Measurements from ENCODE around the gene KPTN. TPM values are rescaled to one million over a fixed set of nuclear protein-coding genes. Genes with fewer than 3 reads are reported as not detected.
A peak's percentile ranks its signal among the peaks of the same experiment; 100 is the strongest.

The KPTN gene
- total RNA-seq, 1 donor = 4.0 TPM

GRCh38 chr19:47508721-47509120, 24.7 kb upstream of the KPTN start:
- Histone ChIP-seq H4K20me1 (ENCODE audit: insufficient read depth, low read length) (peaks cover 77% of the 10 kb centered on the region), H3K79me2 (ENCODE audit: insufficient read depth, low read length) (peaks cover 99% of the 10 kb centered on the region), H3K36me3 (ENCODE audit: insufficient read depth, low read length) (peaks cover 16% of the 10 kb centered on the region), H3K4me3 (ENCODE audit: insufficient read depth, low read length) (no peak overlapping the region), H3K4me2 (ENCODE audit: insufficient read depth, low read length) (no peak overlapping the region), H3K4me1 (ENCODE audit: insufficient read depth, low read length) (peaks cover 45% of the 10 kb centered on the region), H2AFZ (ENCODE audit: low read length) (no peak overlapping the region), H3K9me3 (ENCODE audit: low read depth, low read length) (no peaks in the 10 kb centered on the region), H3K27ac (ENCODE audit: low read depth, low read length) (no peak overlapping the region), H3K27me3 (ENCODE audit: insufficient read depth, low read length) (no peaks in the 10 kb centered on the region)
- no peak for DNase-seq (ENCODE audit: insufficient read length, low spot score, missing footprints)
- no peak for TF ChIP-seq CTCF (IDR thresholded peaks at IDR 0.05; ENCODE audit: extremely low read depth, low read depth, low read length)

GRCh38 chr19:47507924-47508553, 24.0 kb upstream of the KPTN start:
- peaks cover 23% of the 10 kb centered on the region for H3K36me3 ChIP-seq (ENCODE audit: insufficient read depth, low read length)

GRCh38 chr19:47507012-47507411, 23.0 kb upstream of the KPTN start:
- no peak for DNase-seq (ENCODE audit: insufficient read length, low spot score, missing footprints)
- H3K79me2 ChIP-seq (ENCODE audit: insufficient read depth, low read length) = peaks cover 97% of the 10 kb centered on the region
- H2AFZ ChIP-seq (ENCODE audit: low read length) = no peak overlapping the region
- peaks cover 70% of the 10 kb centered on the region for H4K20me1 ChIP-seq (ENCODE audit: insufficient read depth, low read length)
- H3K9me3 ChIP-seq (ENCODE audit: low read depth, low read length) = no peaks in the 10 kb centered on the region
- peaks cover 28% of the 10 kb centered on the region for H3K4me1 ChIP-seq (ENCODE audit: insufficient read depth, low read length)
- no peak overlapping the region for H3K27ac ChIP-seq (ENCODE audit: low read depth, low read length)
- peaks cover 32% of the 10 kb centered on the region for H3K36me3 ChIP-seq (ENCODE audit: insufficient read depth, low read length)
- no peak overlapping the region for H3K4me3 ChIP-seq (ENCODE audit: insufficient read depth, low read length)
- TF ChIP-seq CTCF (IDR thresholded peaks at IDR 0.05; ENCODE audit: extremely low read depth, low read depth, low read length) = no peak
- H3K4me2 ChIP-seq (ENCODE audit: insufficient read depth, low read length) = no peak overlapping the region
- no peaks in the 10 kb centered on the region for H3K27me3 ChIP-seq (ENCODE audit: insufficient read depth, low read length)

More at GRCh38 chr19:47507924-47508553, 24.0 kb upstream of the KPTN start:
- peak; percentile 36 for DNase-seq (ENCODE audit: insufficient read length, low spot score, missing footprints)
- H3K79me2 ChIP-seq (ENCODE audit: insufficient read depth, low read length) = peaks cover 99% of the 10 kb centered on the region
- H4K20me1 ChIP-seq (ENCODE audit: insufficient read depth, low read length) = peaks cover 73% of the 10 kb centered on the region
- no peak for TF ChIP-seq CTCF (IDR thresholded peaks at IDR 0.05; ENCODE audit: extremely low read depth, low read depth, low read length)
- no peaks in the 10 kb centered on the region for H3K9me3 ChIP-seq (ENCODE audit: low read depth, low read length)
- no peak overlapping the region for H2AFZ ChIP-seq (ENCODE audit: low read length)
- no peak overlapping the region for H3K4me2 ChIP-seq (ENCODE audit: insufficient read depth, low read length)
- H3K4me1 ChIP-seq (ENCODE audit: insufficient read depth, low read length) = peaks cover 38% of the 10 kb centered on the region
- H3K27ac ChIP-seq (ENCODE audit: low read depth, low read length) = no peak overlapping the region
- no peaks in the 10 kb centered on the region for H3K27me3 ChIP-seq (ENCODE audit: insufficient read depth, low read length)
- no peak overlapping the region for H3K4me3 ChIP-seq (ENCODE audit: insufficient read depth, low read length)

- peaks cover 91% of the 10 kb centered on the region for H3K79me2 ChIP-seq (ENCODE audit: insufficient read depth, low read length)
- no peak overlapping the region for H3K27ac ChIP-seq (ENCODE audit: low read depth, low read length)
- peaks cover 32% of the 10 kb centered on the region for H3K36me3 ChIP-seq (ENCODE audit: insufficient read depth, low read length)
- H3K4me3 ChIP-seq (ENCODE audit: insufficient read depth, low read length) = no peak overlapping the region
- no peak for TF ChIP-seq CTCF (IDR thresholded peaks at IDR 0.05; ENCODE audit: extremely low read depth, low read depth, low read length)
- H3K4me1 ChIP-seq (ENCODE audit: insufficient read depth, low read length) = peaks cover 25% of the 10 kb centered on the region
- no peak overlapping the region for H2AFZ ChIP-seq (ENCODE audit: low read length)
- no peaks in the 10 kb centered on the region for H3K27me3 ChIP-seq (ENCODE audit: insufficient read depth, low read length)
- no peaks in the 10 kb centered on the region for H3K9me3 ChIP-seq (ENCODE audit: low read depth, low read length)
- no peak for DNase-seq (ENCODE audit: insufficient read length, low spot score, missing footprints)
- H3K4me2 ChIP-seq (ENCODE audit: insufficient read depth, low read length) = no peak overlapping the region
- H4K20me1 ChIP-seq (ENCODE audit: insufficient read depth, low read length) = peaks cover 68% of the 10 kb centered on the region
Observed at GRCh38 chr19:47506459-47506858, 22.4 kb upstream of the KPTN start.

All from osteoblast (primary cell).